Hypothalamus (tissue), 51 donors: ENCODE results near the gene THAP2.

ENCODE experiments used
- DNase-seq, 51 donors: peaks; one replicate each; lab custom pipeline; 2025; lab: John Stamatoyannopoulos, UW

Gene THAP2

GRCh38 chr12:71663561-71664410 lies at the start of gene THAP2, which contains the start of gene ZFC3H1:
TSS of gene THAP2 (plus strand) at chr12:71664301. CDS start at chr12:71664510, 209 bp downstream.
TSS of gene ZFC3H1 (minus strand) at chr12:71663848. CDS start at chr12:71663610, 238 bp downstream.
- DNase-seq, result peak; percentile 56 to 99 (median 94)

- DNase-seq, result no peak
These were observed 42.2 kb upstream of the THAP2 start for GRCh38 chr12:71621938-71622337.

- DNase-seq, result no peak
These were observed 38.6 kb upstream of the THAP2 start for GRCh38 chr12:71625476-71625875.

- no peak for DNase-seq
These were observed 38.0 kb upstream of the THAP2 start for GRCh38 chr12:71626098-71626497.

- DNase-seq, result no peak
These were observed 37.3 kb upstream of the THAP2 start for GRCh38 chr12:71626768-71627167.

- DNase-seq, result no peak
These were observed 36.6 kb upstream of the THAP2 start for GRCh38 chr12:71627438-71628002.

GRCh38 chr12:71636704-71637115 lies 27.4 kb upstream of the THAP2 start:
- DNase-seq, result peak in 3 of 51 donors; percentile 0 to 52 (median 8)

- DNase-seq, result no peak
These were observed 25.6 kb upstream of the THAP2 start for GRCh38 chr12:71638499-71638898.

- peak in 1 of 51 donors; percentile 18 for DNase-seq
These were observed 24.8 kb upstream of the THAP2 start for GRCh38 chr12:71639341-71639760.

GRCh38 chr12:71640316-71640715 lies 23.8 kb upstream of the THAP2 start:
- no peak for DNase-seq

- no peak for DNase-seq
These were observed 22.7 kb upstream of the THAP2 start for GRCh38 chr12:71641390-71641789.

- no peak for DNase-seq
These were observed 21.8 kb upstream of the THAP2 start for GRCh38 chr12:71642264-71642663.

- DNase-seq, result no peak
These were observed 18.8 kb upstream of the THAP2 start for GRCh38 chr12:71645268-71645667.

- no peak for DNase-seq
These were observed 17.6 kb upstream of the THAP2 start for GRCh38 chr12:71646512-71646911.

GRCh38 chr12:71648537-71648936 lies 15.6 kb upstream of the THAP2 start:
- DNase-seq, result no peak

- no peak for DNase-seq
These were observed 14.7 kb upstream of the THAP2 start for GRCh38 chr12:71649401-71649800.

- no peak for DNase-seq
These were observed 11.4 kb upstream of the THAP2 start for GRCh38 chr12:71652656-71653055.

GRCh38 chr12:71653137-71653536 lies 11.0 kb upstream of the THAP2 start:
- DNase-seq, result no peak

- no peak for DNase-seq
These were observed 9.9 kb upstream of the THAP2 start for GRCh38 chr12:71654200-71654599.

- no peak for DNase-seq
These were observed 8.6 kb upstream of the THAP2 start for GRCh38 chr12:71655495-71655894.

- DNase-seq, result no peak
These were observed 8.2 kb upstream of the THAP2 start for GRCh38 chr12:71655907-71656306.

GRCh38 chr12:71656740-71657139 lies 7.4 kb upstream of the THAP2 start:
- DNase-seq, result no peak
